Neural cell (in vitro differentiated cells): ENCODE measurements around the gene CSGALNACT2. TPM values are rescaled to one million over a fixed set of nuclear protein-coding genes. Genes with fewer than 3 reads are reported as not detected.

Experiments used
- H2AFZ ChIP-seq: fragments of 200-600, 300-800 bp; sonication (generic), shearing (Covaris generic); 2 replicates; pipeline ENCODE4 v1.6.0; 2014; ENCODE audit warnings: low read depth, mild to moderate bottlenecking, antibody characterized with exemption, low read length, moderate library complexity
- H3F3A ChIP-seq: fragments of 200-600 bp; shearing (Covaris generic); 2 replicates; pipeline ENCODE4 v1.6.1; 2016; ENCODE audit warnings: mild to moderate bottlenecking, moderate library complexity, mixed read lengths, antibody characterized with exemption, low read length; ENCODE audit not compliant: insufficient read depth, poor library complexity, severe bottlenecking
- H3K27ac ChIP-seq: fragments of 200-600, 300-800 bp; sonication (generic), shearing (Covaris generic); 2 replicates; pipeline ENCODE4 v1.5.1; 2014; ENCODE audit warnings: mild to moderate bottlenecking, low read length, moderate library complexity
- H3K27me3 ChIP-seq: fragments of 300-800, 200-600 bp; sonication (generic), shearing (Covaris generic); 2 replicates; pipeline ENCODE4 v1.6.0; 2014; ENCODE audit warnings: mild to moderate bottlenecking, low read depth, low read length, moderate library complexity; ENCODE audit not compliant: insufficient read depth
- H3K36me3 ChIP-seq: fragments of 300-800, 200-600 bp; sonication (generic), shearing (Covaris generic); 2 replicates; pipeline ENCODE4 v1.5.1; 2014; ENCODE audit warnings: mild to moderate bottlenecking, antibody characterized with exemption, low read length, moderate library complexity; ENCODE audit not compliant: insufficient read depth
- H3K4me2 ChIP-seq: fragments of 300-800, 200-600 bp; sonication (generic), shearing (Covaris generic); 2 replicates; pipeline ENCODE4 v1.6.0; 2014; ENCODE audit warnings: mild to moderate bottlenecking, low read length
- H3K4me3 ChIP-seq: fragments of 300-800, 200-600 bp; sonication (generic), shearing (Covaris generic); 2 replicates; pipeline ENCODE4 v1.5.1; 2014; ENCODE audit warnings: mild to moderate bottlenecking, low read length, moderate library complexity
- H3K79me2 ChIP-seq: fragments of 200-600 bp; shearing (Covaris generic); replicated peaks from 2 replicates; pipeline ENCODE4 v1.6.0; 2014; ENCODE audit warnings: mild to moderate bottlenecking, low read length, moderate library complexity; ENCODE audit not compliant: insufficient read depth
- H3K9ac ChIP-seq: fragments of 300-800, 200-600 bp; sonication (generic), shearing (Covaris generic); 2 replicates; pipeline ENCODE4 v1.6.1; 2016; ENCODE audit warnings: mild to moderate bottlenecking, low read length, mixed read lengths
- H3K9me2 ChIP-seq: fragments of 200-600 bp; shearing (Covaris generic); 2 replicates; pipeline ENCODE4 v1.6.1; 2016; ENCODE audit warnings: mild to moderate bottlenecking, low read length, mixed read lengths; ENCODE audit not compliant: insufficient read depth
- H3K9me3 ChIP-seq: fragments of 200-600, 300-800 bp; sonication (generic), shearing (Covaris generic); 2 replicates; pipeline ENCODE4 v1.6.1; 2016; ENCODE audit warnings: mild to moderate bottlenecking, mixed run types, low read length, moderate library complexity, mixed read lengths
- H4K20me1 ChIP-seq: fragments of 200-600 bp; shearing (Covaris generic); 2 replicates; pipeline ENCODE4 v1.6.1; 2016; ENCODE audit warnings: mild to moderate bottlenecking, mixed run types; ENCODE audit not compliant: insufficient read depth
- CTCF ChIP-seq: fragments of 450-650 bp; IDR thresholded peaks from 2 replicates; pipeline ENCODE4 v1.5.1; 2014; ENCODE audit warnings: antibody characterized with exemption, mild to moderate bottlenecking, moderate library complexity; ENCODE audit not compliant: poor library complexity, severe bottlenecking
- EP300 ChIP-seq: fragments of 450-650 bp; conservative IDR thresholded peaks from 2 replicates; pipeline ENCODE4 v1.6.1; 2014; ENCODE audit warnings: antibody characterized with exemption, mild to moderate bottlenecking, moderate library complexity; ENCODE audit not compliant: poor library complexity, severe bottlenecking
- EZH2 ChIP-seq: fragments of 200-600, 300-800 bp; shearing (Covaris generic), sonication (generic); IDR thresholded peaks from 2 replicates; pipeline ENCODE4 v1.6.1; 2014; ENCODE audit warnings: antibody characterized with exemption, low read length, borderline replicate concordance, mild to moderate bottlenecking; ENCODE audit not compliant: insufficient read depth, poor library complexity, severe bottlenecking
- MXI1 ChIP-seq: fragments of 450-650 bp; conservative IDR thresholded peaks from 2 replicates; pipeline ENCODE4 v1.6.1; 2014; ENCODE audit warnings: antibody characterized with exemption, mild to moderate bottlenecking; ENCODE audit not compliant: poor library complexity, severe bottlenecking
- POLR2AphosphoS5 ChIP-seq: IDR thresholded peaks from 2 replicates; pipeline ENCODE4 v1.6.1; 2012
- RAD21 ChIP-seq: fragments of 450-650 bp; conservative IDR thresholded peaks from 2 replicates; pipeline ENCODE4 v1.6.1; 2014; ENCODE audit warnings: antibody characterized with exemption, mild to moderate bottlenecking, moderate library complexity
- REST ChIP-seq: IDR thresholded peaks from 2 replicates; pipeline ENCODE4 v1.6.1; 2012; ENCODE audit warnings: borderline replicate concordance
- SMC3 ChIP-seq: fragments of 450-650 bp; conservative IDR thresholded peaks from 2 replicates; pipeline ENCODE4 v1.6.1; 2014; ENCODE audit warnings: antibody characterized with exemption, mild to moderate bottlenecking, moderate library complexity; ENCODE audit not compliant: poor library complexity
- TAF1 ChIP-seq: IDR thresholded peaks from 2 replicates; pipeline ENCODE4 v1.6.1; 2012; ENCODE audit warnings: low read depth
- polyA plus RNA-seq: library from polyadenylated mRNA; depleted of rRNA; stranded (reverse); fragments of >200 nt; gene quantifications from 2 replicates; pipeline ENCODE4 v1.2.3, GENCODE V29; 2014

Gene CSGALNACT2
- polyA plus RNA-seq, 1 donor from 2014 or later: 20.7 TPM

GRCh38 chr10:43166880-43167497 is 28.7 kb downstream of the CSGALNACT2 start:
- H3F3A ChIP-seq: no peaks in the 10 kb centered on the region
- H3K9me3 ChIP-seq: no peaks in the 10 kb centered on the region
- no peak overlapping the region for H2AFZ ChIP-seq
- H3K9me2 ChIP-seq: no peaks in the 10 kb centered on the region
- H3K4me2 ChIP-seq: no peak overlapping the region
- H3K36me3 ChIP-seq: peaks cover 5% of the 10 kb centered on the region
- no peak for TF ChIP-seq CTCF
- no peak for TF ChIP-seq MXI1
- no peak for TF ChIP-seq RAD21
- no peak for TF ChIP-seq TAF1
- no peak for TF ChIP-seq REST
- no peak for TF ChIP-seq SMC3
- no peak for TF ChIP-seq POLR2AphosphoS5
- TF ChIP-seq EZH2: no peak
- no peak for TF ChIP-seq EP300
- H3K9ac ChIP-seq: no peak overlapping the region
- no peak overlapping the region for H3K4me3 ChIP-seq
- H3K27ac ChIP-seq: no peak overlapping the region
- H3K27me3 ChIP-seq: no peaks in the 10 kb centered on the region
- H4K20me1 ChIP-seq: no peaks in the 10 kb centered on the region
- H3K79me2 ChIP-seq: no peaks in the 10 kb centered on the region

- Histone ChIP-seq H3K4me2 (no peak overlapping the region), H3K9me2 (no peaks in the 10 kb centered on the region), H3F3A (no peaks in the 10 kb centered on the region), H3K27ac (no peak overlapping the region), H3K4me3 (no peak overlapping the region), H3K9me3 (no peaks in the 10 kb centered on the region), H3K36me3 (peaks cover 1% of the 10 kb centered on the region), H4K20me1 (no peaks in the 10 kb centered on the region), H3K27me3 (no peaks in the 10 kb centered on the region), H3K9ac (no peak overlapping the region), H2AFZ (no peak overlapping the region), H3K79me2 (no peaks in the 10 kb centered on the region)
- TF ChIP-seq CTCF: no peak
- TF ChIP-seq RAD21: no peak
- no peak for TF ChIP-seq MXI1
- TF ChIP-seq EP300: no peak
- no peak for TF ChIP-seq POLR2AphosphoS5
- TF ChIP-seq SMC3: no peak
- TF ChIP-seq TAF1: no peak
- TF ChIP-seq EZH2: no peak
- no peak for TF ChIP-seq REST
Observed at GRCh38 chr10:43167498-43167889, 29.2 kb downstream of the CSGALNACT2 start.
